Measurements from ENCODE around the gene GPR152. TPM values are rescaled to one million over a fixed set of nuclear protein-coding genes. Genes with fewer than 3 reads are reported as not detected.
A peak's percentile ranks its signal among the peaks of the same experiment; 100 is the strongest.

The GPR152 gene
- total RNA-seq, 6 experiments from 2014 or later: not detected

DNA sequence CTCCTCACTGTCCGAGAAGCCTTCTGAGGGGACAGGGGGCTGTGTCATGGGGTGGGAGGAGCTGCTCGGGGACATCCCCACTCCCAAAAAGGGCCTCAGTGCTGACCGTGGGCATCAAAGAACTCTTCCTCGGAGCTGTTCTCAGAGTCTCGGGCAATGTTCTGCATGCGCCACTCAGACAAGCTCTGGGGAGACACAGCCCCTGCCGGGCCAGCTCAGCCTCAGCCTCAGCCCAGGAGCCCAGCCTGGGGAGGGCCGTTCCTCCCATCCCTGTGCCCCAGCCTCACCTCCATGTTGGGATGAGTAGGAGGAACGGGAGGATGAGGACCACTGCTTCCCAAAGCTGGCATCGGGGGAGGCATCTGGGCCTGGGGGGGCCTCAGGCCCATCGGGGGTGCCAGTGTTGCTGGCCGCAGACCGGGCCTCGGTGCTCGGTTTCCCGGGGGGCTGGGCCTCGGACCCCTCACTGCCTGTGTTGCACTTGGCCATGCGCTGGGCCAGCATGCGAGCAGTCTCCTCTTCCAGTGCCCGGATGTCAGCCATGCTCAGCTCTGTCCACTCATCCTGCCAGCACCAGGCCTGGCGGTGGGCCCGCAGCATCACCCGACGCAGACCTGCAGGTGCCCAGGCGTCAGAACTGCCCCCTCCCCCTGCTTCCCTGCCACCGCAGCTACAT is 47.4 kb upstream of the GPR152 start:
- Histone ChIP-seq H3K9me3 (no peaks in the 10 kb centered on the region), H3K27me3 (no peaks in the 10 kb centered on the region), H3K4me1 (peaks cover 0 to 9% (median 0%) of the 10 kb centered on the region in 4 donors), H3K4me3 (no peak overlapping the region), H3K36me3 (no peaks in the 10 kb centered on the region), H3K27ac (no peak overlapping the region)
- no CpG with 5 or more reads among the region's 26 CpGs for WGBS (ENCODE audit: insufficient coverage, low coverage, low lambda C conversion rate, missing lambda C conversion rate)
- intact Hi-C loops (cut with DNase I): loop anchor here in 1 of 2 donors (10.0 kb wide), 1 partner anchor 105 kb away; the partner anchor contains the start of gene RAD9A
- no peak for TF ChIP-seq CTCF (IDR thresholded peaks at IDR 0.05)
- no peak for TF ChIP-seq POLR2A (IDR thresholded peaks at IDR 0.05)
- ATAC-seq: no peak
- DNase-seq: peak in 1 of 3 donors; percentile 28

DNA sequence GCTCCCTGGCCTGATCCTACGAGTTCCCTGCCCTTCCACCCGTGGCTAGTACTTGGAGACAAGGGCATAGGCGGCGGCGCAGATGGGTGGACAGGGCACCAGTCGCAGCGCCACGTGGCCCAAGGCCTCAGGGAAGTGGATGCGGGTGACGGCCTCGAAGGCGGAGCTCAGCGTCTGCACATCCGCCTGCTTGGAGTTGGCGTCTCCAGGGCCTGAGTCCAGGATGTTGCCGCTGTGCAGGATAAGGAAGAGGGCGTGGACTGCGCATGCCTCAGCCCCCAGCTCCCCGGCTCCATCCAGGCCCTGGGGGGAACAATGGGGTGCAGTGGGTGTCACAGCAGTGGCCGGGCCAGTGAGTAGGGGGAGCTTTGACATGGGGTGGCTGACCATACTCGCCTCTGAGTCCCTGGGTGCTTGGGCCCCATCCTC is 46.0 kb upstream of the GPR152 start:
- no peaks in the 10 kb centered on the region for H3K9me3 ChIP-seq
- H3K27me3 ChIP-seq: no peaks in the 10 kb centered on the region
- H3K4me3 ChIP-seq: no peak overlapping the region
- H3K27ac ChIP-seq: no peak overlapping the region
- H3K4me1 ChIP-seq: no peaks in the 10 kb centered on the region
- peak; percentile 53 to 74 (median 58) for ATAC-seq
- no CpG with 5 or more reads among the region's 21 CpGs for WGBS (ENCODE audit: insufficient coverage, low coverage, low lambda C conversion rate, missing lambda C conversion rate)
- no peak for TF ChIP-seq CTCF (IDR thresholded peaks at IDR 0.05)
- no peak for TF ChIP-seq POLR2A (IDR thresholded peaks at IDR 0.05)
- peaks cover 0 to 2% (median 0%) of the 10 kb centered on the region in 4 donors for H3K36me3 ChIP-seq
- DNase-seq: peak in 1 of 3 donors; percentile 63
- intact Hi-C loops (cut with DNase I): no loop called here

GRCh38 chr11:67497656-67498291 is 45.2 kb upstream of the GPR152 start:
- intact Hi-C loops (cut with DNase I): no loop called here
- DNase-seq (no peak), ATAC-seq (no peak)
- Histone ChIP-seq H3K4me3 (no peak overlapping the region), H3K9me3 (no peaks in the 10 kb centered on the region), H3K4me1 (no peaks in the 10 kb centered on the region), H3K27ac (no peak overlapping the region), H3K36me3 (peaks cover 0 to 3% (median 2%) of the 10 kb centered on the region in 4 donors), H3K27me3 (no peaks in the 10 kb centered on the region)
- 100% methylated on average over 1 of the region's 21 CpGs for WGBS (ENCODE audit: insufficient coverage, low coverage, low lambda C conversion rate, missing lambda C conversion rate)
- TF ChIP-seq POLR2A (IDR thresholded peaks at IDR 0.05): no peak
- no peak for TF ChIP-seq CTCF (IDR thresholded peaks at IDR 0.05)

DNA sequence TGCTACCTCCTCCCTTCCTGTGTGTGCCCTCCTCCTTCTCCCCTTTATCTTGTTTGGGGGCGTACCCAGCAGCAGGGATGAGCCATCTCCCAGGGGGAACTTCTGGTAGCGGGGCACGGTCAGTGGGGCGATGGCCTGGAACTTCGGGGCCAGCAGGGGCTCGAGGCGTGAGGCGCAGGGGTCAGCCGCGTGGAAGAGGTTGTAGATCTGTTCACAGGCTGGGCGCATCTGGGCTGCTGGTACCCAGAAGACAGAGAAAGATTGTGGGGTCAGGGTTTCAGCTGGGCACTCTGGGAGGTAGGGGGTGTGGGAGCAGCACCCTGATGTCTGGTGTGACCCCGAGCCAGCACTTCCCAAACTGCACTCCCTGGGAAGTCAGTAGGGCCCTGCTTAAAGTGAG is 43.6 kb upstream of the GPR152 start:
- Histone ChIP-seq H3K27me3 (no peaks in the 10 kb centered on the region), H3K4me3 (no peak overlapping the region), H3K9me3 (no peaks in the 10 kb centered on the region), H3K4me1 (no peaks in the 10 kb centered on the region), H3K36me3 (peaks cover 0 to 9% (median 2%) of the 10 kb centered on the region in 4 donors), H3K27ac (no peak overlapping the region)
- ATAC-seq (no peak), DNase-seq (no peak)
- no CpG with 5 or more reads among the region's 12 CpGs for WGBS (ENCODE audit: insufficient coverage, low coverage, low lambda C conversion rate, missing lambda C conversion rate)
- intact Hi-C loops (cut with DNase I): no loop called here
- no peak for TF ChIP-seq POLR2A (IDR thresholded peaks at IDR 0.05)
- TF ChIP-seq CTCF (IDR thresholded peaks at IDR 0.05): no peak

Measured in right lobe of liver (tissue), 6 donors.